KMS-11 (cell line): Measurements from ENCODE around the gene SYT17.

Experiments
- H2AFZ ChIP-seq: fragments of 200-600 bp; sonication (generic); 2 replicates; pipeline ENCODE4 v1.6.1; 2016; ENCODE audit warnings: antibody characterized with exemption, mixed run types, low read depth
- H3K27ac ChIP-seq: fragments of 200-600 bp; sonication (generic); 2 replicates; pipeline ENCODE4 v1.6.1; 2016; ENCODE audit warnings: mild to moderate bottlenecking, mixed run types
- H3K27me3 ChIP-seq: fragments of 200-600 bp; sonication (generic); 2 replicates; pipeline ENCODE4 v1.6.1; 2017; ENCODE audit warnings: mild to moderate bottlenecking, low read depth, mixed run types, moderate library complexity; ENCODE audit not compliant: insufficient read depth
- H3K36me3 ChIP-seq: fragments of 200-600 bp; sonication (generic); 2 replicates; pipeline ENCODE4 v1.6.1; 2017; ENCODE audit warnings: mild to moderate bottlenecking, mixed run types; ENCODE audit not compliant: insufficient read depth
- H3K4me1 ChIP-seq: fragments of 200-600 bp; sonication (generic); 2 replicates; pipeline ENCODE4 v1.6.1; 2016; ENCODE audit warnings: mild to moderate bottlenecking, low read depth, mixed run types; ENCODE audit not compliant: poor library complexity, severe bottlenecking
- H3K4me2 ChIP-seq: fragments of 200-600 bp; sonication (generic); 2 replicates; pipeline ENCODE4 v1.7.0; 2016; ENCODE audit warnings: mild to moderate bottlenecking, mixed run types
- H3K4me3 ChIP-seq: fragments of 200-600 bp; sonication (generic); IDR thresholded peaks from 2 replicates; pipeline ENCODE4 v1.6.1; 2017; ENCODE audit warnings: low read depth, low read length, mixed read lengths; ENCODE audit not compliant: insufficient read depth
- H3K79me2 ChIP-seq: fragments of 200-600 bp; sonication (generic); 2 replicates; pipeline ENCODE4 v1.6.1; 2016; ENCODE audit warnings: low read depth, mixed run types; ENCODE audit not compliant: insufficient read depth
- H3K9ac ChIP-seq: fragments of 200-600 bp; sonication (generic); 2 replicates; pipeline ENCODE4 v1.6.1; 2016; ENCODE audit warnings: mild to moderate bottlenecking, mixed run types
- H4K20me1 ChIP-seq: fragments of 200-600 bp; sonication (generic); 2 replicates; pipeline ENCODE4 v1.6.1; 2016; ENCODE audit warnings: mild to moderate bottlenecking, mixed run types; ENCODE audit not compliant: insufficient read depth
- CTCF ChIP-seq: fragments of 200-600 bp; sonication (generic); conservative IDR thresholded peaks from 2 replicates; pipeline ENCODE4 v1.6.1; 2017; ENCODE audit warnings: low read depth, mild to moderate bottlenecking, antibody characterized with exemption, low read length, moderate library complexity, mixed read lengths

Gene SYT17

DNA sequence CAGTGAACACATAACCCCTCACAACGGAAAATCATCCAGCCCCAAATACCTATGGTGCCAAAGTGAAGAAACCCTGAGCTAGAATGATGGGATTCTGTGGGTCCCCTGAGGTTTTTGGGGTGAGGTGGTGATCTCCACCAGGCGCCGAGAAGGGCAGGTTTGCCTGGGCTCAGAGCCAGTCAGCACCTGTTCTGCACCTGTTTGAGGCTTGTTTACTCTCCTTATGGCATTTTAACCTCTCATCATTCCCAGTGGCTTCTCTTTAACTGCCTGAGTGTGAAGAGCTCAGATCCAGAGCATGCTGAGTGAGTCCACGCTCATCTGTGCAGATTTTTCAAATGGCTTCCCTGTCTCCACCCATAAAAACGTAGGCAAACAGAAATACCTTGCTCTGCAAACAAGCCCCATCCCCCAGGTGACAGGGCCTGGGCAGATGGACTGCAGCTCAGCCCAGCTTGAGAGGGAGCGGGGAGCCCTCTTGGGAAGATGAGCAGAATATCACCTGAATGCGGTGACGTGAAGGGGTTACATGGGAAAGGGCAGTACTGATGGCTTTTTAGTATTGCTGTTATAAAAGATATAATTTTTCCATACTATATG is 77.4 kb downstream of the SYT17 start:
- H3K79me2 ChIP-seq: no peaks in the 10 kb centered on the region
- H3K4me2 ChIP-seq: no peak overlapping the region
- H3K27ac ChIP-seq: no peak overlapping the region
- H3K27me3 ChIP-seq: no peaks in the 10 kb centered on the region
- H3K4me1 ChIP-seq: no peaks in the 10 kb centered on the region
- H3K36me3 ChIP-seq: no peaks in the 10 kb centered on the region
- H4K20me1 ChIP-seq: no peaks in the 10 kb centered on the region
- H2AFZ ChIP-seq: no peak overlapping the region
- no peak overlapping the region for H3K9ac ChIP-seq
- no peak for TF ChIP-seq CTCF
- no peak overlapping the region for H3K4me3 ChIP-seq

DNA sequence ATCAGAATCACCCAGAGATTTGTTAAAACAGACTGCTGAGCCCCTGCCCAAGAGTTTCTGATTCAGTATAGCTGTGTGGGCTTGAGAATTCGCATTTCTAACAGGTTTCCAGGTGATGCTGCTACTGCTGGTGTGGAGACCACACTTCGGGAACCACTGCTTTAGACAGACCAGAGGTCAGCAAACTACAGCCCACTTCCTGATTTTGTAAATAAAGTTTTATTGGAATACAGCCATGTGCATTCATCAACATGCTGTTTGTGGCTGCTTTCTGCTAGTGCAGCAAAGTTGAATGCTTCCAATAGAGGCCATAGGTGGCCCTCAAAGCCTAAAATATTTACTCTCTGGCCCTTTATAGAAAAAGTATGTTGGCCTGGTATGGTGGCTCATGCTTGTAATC is 84.9 kb downstream of the SYT17 start:
- no peaks in the 10 kb centered on the region for H4K20me1 ChIP-seq
- H3K36me3 ChIP-seq: no peaks in the 10 kb centered on the region
- no peaks in the 10 kb centered on the region for H3K4me1 ChIP-seq
- no peak overlapping the region for H3K4me3 ChIP-seq
- H3K27ac ChIP-seq: no peak overlapping the region
- no peak overlapping the region for H2AFZ ChIP-seq
- H3K79me2 ChIP-seq: no peaks in the 10 kb centered on the region
- H3K9ac ChIP-seq: no peak overlapping the region
- no peak for TF ChIP-seq CTCF
- H3K4me2 ChIP-seq: no peak overlapping the region
- H3K27me3 ChIP-seq: no peaks in the 10 kb centered on the region

DNA sequence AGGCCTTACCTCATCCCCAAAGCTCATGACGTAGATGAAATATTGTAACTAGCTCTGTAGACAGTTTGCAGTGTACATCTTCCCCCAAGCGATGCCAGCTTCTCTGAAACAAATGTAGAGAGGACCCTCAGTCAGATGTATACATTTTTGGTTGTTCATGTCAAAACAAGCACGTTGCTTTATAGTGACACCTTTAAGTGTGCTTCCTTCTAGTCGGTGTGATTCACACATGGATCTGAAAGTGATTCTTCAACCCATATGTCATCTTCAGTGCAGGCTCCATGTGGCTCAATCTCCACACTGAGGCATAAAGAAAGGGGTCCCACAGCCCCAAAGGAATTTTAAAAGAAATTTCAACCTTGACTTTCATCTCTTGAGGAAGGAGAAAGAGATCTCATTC is 86.6 kb downstream of the SYT17 start:
- H4K20me1 ChIP-seq: no peaks in the 10 kb centered on the region
- no peak overlapping the region for H3K4me2 ChIP-seq
- H3K27me3 ChIP-seq: no peaks in the 10 kb centered on the region
- no peak for TF ChIP-seq CTCF
- H3K27ac ChIP-seq: no peak overlapping the region
- H3K9ac ChIP-seq: no peak overlapping the region
- H3K79me2 ChIP-seq: no peaks in the 10 kb centered on the region
- no peaks in the 10 kb centered on the region for H3K4me1 ChIP-seq
- H3K4me3 ChIP-seq: no peak overlapping the region
- no peak overlapping the region for H2AFZ ChIP-seq
- no peaks in the 10 kb centered on the region for H3K36me3 ChIP-seq

- no peaks in the 10 kb centered on the region for H3K79me2 ChIP-seq
- no peaks in the 10 kb centered on the region for H3K36me3 ChIP-seq
- H3K27ac ChIP-seq: no peak overlapping the region
- H3K4me2 ChIP-seq: no peak overlapping the region
- no peak overlapping the region for H3K9ac ChIP-seq
- H3K4me3 ChIP-seq: no peak overlapping the region
- H3K4me1 ChIP-seq: no peaks in the 10 kb centered on the region
- TF ChIP-seq CTCF: no peak
- no peaks in the 10 kb centered on the region for H3K27me3 ChIP-seq
- H4K20me1 ChIP-seq: no peaks in the 10 kb centered on the region
- H2AFZ ChIP-seq: no peak overlapping the region
Measured at GRCh38 chr16:19264123-19264673, 96.2 kb downstream of the SYT17 start.
